Astrocyte (in vitro differentiated cells and primary cell): ENCODE results near the gene ZNRF1. TPM values are rescaled to one million over a fixed set of nuclear protein-coding genes. Genes with fewer than 3 reads are reported as not detected.

Experiments
- DNase-seq: peaks from one replicate; pipeline ENCODE4 v3.0.0-alpha.2; 2010; ENCODE audit warnings: low read depth
- FAIRE-seq: peaks from 2 replicates; lab custom pipeline; 2011; peaks lifted over from hg19 to GRCh38; lab: Jason Lieb, UNC
- H2AFZ ChIP-seq: 2 replicates; pipeline ENCODE4 v1.6.0; 2012; ENCODE audit warnings: low read depth, low read length, inconsistent platforms
- H3K27ac ChIP-seq: 2 replicates; pipeline ENCODE4 v1.5.1; 2011; ENCODE audit warnings: low read depth, low read length, inconsistent platforms
- H3K27me3 ChIP-seq: 2 replicates; pipeline ENCODE4 v1.6.0; 2011; ENCODE audit warnings: low read length, inconsistent platforms; ENCODE audit not compliant: insufficient read depth
- H3K36me3 ChIP-seq: 2 replicates; pipeline ENCODE4 v1.5.1; 2011; ENCODE audit warnings: low read length, inconsistent platforms; ENCODE audit not compliant: insufficient read depth
- H3K4me1 ChIP-seq: 2 replicates; pipeline ENCODE4 v1.5.1; 2011; ENCODE audit warnings: low read length, inconsistent platforms; ENCODE audit not compliant: insufficient read depth
- H3K4me2 ChIP-seq: 2 replicates; pipeline ENCODE4 v1.6.0; 2012; ENCODE audit warnings: low read length, inconsistent platforms
- H3K4me3 ChIP-seq: 2 replicates; pipeline ENCODE4 v1.5.1; 2011; ENCODE audit warnings: low read depth, mild to moderate bottlenecking, low read length, inconsistent platforms; ENCODE audit not compliant: insufficient read depth
- H3K79me2 ChIP-seq: 2 replicates; pipeline ENCODE4 v1.6.0; 2012; ENCODE audit warnings: mild to moderate bottlenecking, low read length, inconsistent platforms; ENCODE audit not compliant: insufficient read depth
- H3K9ac ChIP-seq: 2 replicates; pipeline ENCODE4 v1.6.0; 2012; ENCODE audit warnings: mild to moderate bottlenecking, low read length, inconsistent platforms
- H3K9me3 ChIP-seq: 2 replicates; pipeline ENCODE4 v1.5.1; 2012; ENCODE audit warnings: low read depth, mild to moderate bottlenecking, low read length, inconsistent platforms; ENCODE audit not compliant: insufficient read depth
- H4K20me1 ChIP-seq: 2 replicates; pipeline ENCODE4 v1.6.0; 2012; ENCODE audit warnings: low read length, inconsistent platforms; ENCODE audit not compliant: insufficient read depth
- H3K27ac Mint-ChIP-seq: one replicate; pipeline ENCODE4 v1.8.0; 2021; ENCODE audit warnings: mild to moderate bottlenecking, mixed read lengths; ENCODE audit not compliant: unreplicated experiment
- H3K27me3 Mint-ChIP-seq: one replicate; pipeline ENCODE4 v1.8.0; 2021; ENCODE audit warnings: low read depth, mixed read lengths; ENCODE audit not compliant: unreplicated experiment
- H3K36me3 Mint-ChIP-seq: one replicate; pipeline ENCODE4 v1.8.0; 2021; ENCODE audit warnings: low read depth, mixed read lengths; ENCODE audit not compliant: unreplicated experiment
- H3K4me1 Mint-ChIP-seq: one replicate; pipeline ENCODE4 v1.8.0; 2021; ENCODE audit warnings: low read depth, mixed read lengths; ENCODE audit not compliant: unreplicated experiment
- H3K4me3 Mint-ChIP-seq: one replicate; pipeline ENCODE4 v1.8.0; 2021; ENCODE audit warnings: mild to moderate bottlenecking, moderate library complexity, mixed read lengths; ENCODE audit not compliant: unreplicated experiment
- H3K9me3 Mint-ChIP-seq: one replicate; pipeline ENCODE4 v1.8.0; 2021; ENCODE audit warnings: mild to moderate bottlenecking, mixed read lengths; ENCODE audit not compliant: unreplicated experiment
- EZH2 ChIP-seq: IDR thresholded peaks from 2 replicates; pipeline ENCODE4 v1.6.1; 2012; ENCODE audit warnings: mild to moderate bottlenecking, low read length, inconsistent platforms; ENCODE audit not compliant: insufficient read depth
- total RNA-seq: library from RNA; stranded (reverse); gene quantifications from 2 replicates; pipeline ENCODE4 v1.2.1, GENCODE V29; 2021
- TF ChIP-seq, protein P1 (sequence below): IDR thresholded peaks from 2 replicates; pipeline ENCODE4 v1.5.1; 2011; ENCODE audit warnings: low read depth, mild to moderate bottlenecking, inconsistent platforms, low read length, moderate library complexity; ENCODE audit not compliant: insufficient read depth

ZNRF1 gene
- total RNA-seq, 1 donor from 2014 or later, result 21.9 TPM

DNA sequence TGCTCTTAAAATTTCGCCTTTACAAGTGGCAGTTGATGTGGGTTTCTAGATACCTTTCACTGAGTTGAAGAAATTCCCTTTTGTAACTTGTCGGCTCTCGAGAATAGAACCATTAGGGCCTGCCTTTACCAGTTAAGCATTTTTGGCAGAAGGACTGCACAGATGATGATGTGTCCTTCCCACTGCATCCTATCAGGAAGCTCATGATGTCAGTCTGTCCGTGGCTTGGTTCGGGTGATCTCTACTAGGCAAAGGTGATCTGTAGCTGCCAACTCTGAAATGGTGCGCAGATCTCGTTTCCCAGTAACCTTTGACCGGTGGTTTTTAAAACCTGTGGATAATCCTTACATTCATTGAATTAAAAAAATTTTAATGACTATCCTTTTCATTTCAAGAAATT, 49.7 kb downstream of the ZNRF1 start:
- Histone ChIP-seq H3K4me2 (no peak overlapping the region), H2AFZ (no peak overlapping the region), H3K4me3 (no peak overlapping the region), H3K27ac (no peak overlapping the region), H3K36me3 (no peaks in the 10 kb centered on the region), H3K27me3 (no peaks in the 10 kb centered on the region), H3K4me1 (peaks cover 2% of the 10 kb centered on the region), H3K9ac (no peak overlapping the region), H3K9me3 (no peaks in the 10 kb centered on the region), H4K20me1 (peaks cover 74% of the 10 kb centered on the region), H3K79me2 (peaks cover 76% of the 10 kb centered on the region)
- H3K36me3 Mint-ChIP-seq, result no peaks in the 10 kb centered on the region
- H3K9me3 Mint-ChIP-seq, result no peaks in the 10 kb centered on the region
- FAIRE-seq (no peak), DNase-seq (peak; percentile 47)
- no peak for TF ChIP-seq EZH2
- TF ChIP-seq, protein P1, sequence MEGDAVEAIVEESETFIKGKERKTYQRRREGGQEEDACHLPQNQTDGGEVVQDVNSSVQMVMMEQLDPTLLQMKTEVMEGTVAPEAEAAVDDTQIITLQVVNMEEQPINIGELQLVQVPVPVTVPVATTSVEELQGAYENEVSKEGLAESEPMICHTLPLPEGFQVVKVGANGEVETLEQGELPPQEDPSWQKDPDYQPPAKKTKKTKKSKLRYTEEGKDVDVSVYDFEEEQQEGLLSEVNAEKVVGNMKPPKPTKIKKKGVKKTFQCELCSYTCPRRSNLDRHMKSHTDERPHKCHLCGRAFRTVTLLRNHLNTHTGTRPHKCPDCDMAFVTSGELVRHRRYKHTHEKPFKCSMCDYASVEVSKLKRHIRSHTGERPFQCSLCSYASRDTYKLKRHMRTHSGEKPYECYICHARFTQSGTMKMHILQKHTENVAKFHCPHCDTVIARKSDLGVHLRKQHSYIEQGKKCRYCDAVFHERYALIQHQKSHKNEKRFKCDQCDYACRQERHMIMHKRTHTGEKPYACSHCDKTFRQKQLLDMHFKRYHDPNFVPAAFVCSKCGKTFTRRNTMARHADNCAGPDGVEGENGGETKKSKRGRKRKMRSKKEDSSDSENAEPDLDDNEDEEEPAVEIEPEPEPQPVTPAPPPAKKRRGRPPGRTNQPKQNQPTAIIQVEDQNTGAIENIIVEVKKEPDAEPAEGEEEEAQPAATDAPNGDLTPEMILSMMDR, result no peak
- H3K4me3 Mint-ChIP-seq, result no peak overlapping the region
- H3K4me1 Mint-ChIP-seq, result peaks cover 2% of the 10 kb centered on the region
- no peaks in the 10 kb centered on the region for H3K27me3 Mint-ChIP-seq
- H3K27ac Mint-ChIP-seq, result no peak overlapping the region

DNA sequence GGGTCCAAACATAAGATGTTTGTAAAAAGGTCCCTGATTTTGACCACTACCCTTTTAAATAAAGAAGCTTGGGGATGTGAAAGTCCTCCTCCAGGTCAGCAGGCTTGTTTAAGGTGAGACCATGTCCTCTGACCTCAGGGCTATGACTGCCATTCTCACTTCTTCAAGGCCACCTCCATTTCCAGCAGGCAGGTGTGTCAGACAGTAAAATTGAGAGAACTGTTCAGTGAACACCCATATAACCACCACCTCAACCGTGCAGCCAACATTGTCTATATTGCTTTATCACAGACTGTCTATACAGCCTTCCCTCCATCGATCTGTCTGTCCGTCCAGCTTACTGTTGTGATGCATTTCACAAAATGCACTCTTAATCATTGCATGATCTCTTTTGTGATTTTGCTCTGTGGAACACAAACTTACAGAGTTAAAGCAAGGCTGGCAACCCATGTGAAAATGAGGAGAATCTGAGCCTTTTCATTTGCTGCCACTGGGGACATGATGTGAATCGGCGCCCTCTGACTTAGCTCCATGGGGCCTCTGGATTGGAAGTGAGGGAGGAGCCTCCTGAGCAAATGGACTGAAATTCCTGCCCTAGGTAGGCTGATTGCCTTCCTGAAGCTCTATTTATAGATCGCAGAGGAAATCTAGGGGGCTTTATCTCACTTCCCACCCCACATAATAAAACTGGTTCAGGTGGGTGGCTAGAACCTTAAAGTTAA, 53.8 kb downstream of the ZNRF1 start:
- FAIRE-seq, result no peak
- no peaks in the 10 kb centered on the region for H3K4me1 ChIP-seq

More for the DNA sequence above, 53.8 kb downstream of the ZNRF1 start:
- Mint-ChIP-seq H3K4me1 (peaks cover 4% of the 10 kb centered on the region), H3K27me3 (no peaks in the 10 kb centered on the region), H3K4me3 (no peak overlapping the region), H3K36me3 (no peaks in the 10 kb centered on the region), H3K27ac (no peak overlapping the region), H3K9me3 (no peaks in the 10 kb centered on the region)
- TF ChIP-seq, protein P1, result no peak
- no peak for TF ChIP-seq EZH2
- Histone ChIP-seq H3K36me3 (no peaks in the 10 kb centered on the region), H3K27me3 (no peaks in the 10 kb centered on the region), H3K9ac (no peak overlapping the region), H3K9me3 (no peaks in the 10 kb centered on the region), H4K20me1 (peaks cover 83% of the 10 kb centered on the region), H3K79me2 (peaks cover 81% of the 10 kb centered on the region), H3K4me2 (no peak overlapping the region), H2AFZ (no peak overlapping the region), H3K27ac (no peak overlapping the region), H3K4me3 (no peak overlapping the region)
- DNase-seq, result no peak
